Regular cardiac myocyte (primary cell): ENCODE data around the gene KCTD20. TPM values are rescaled to one million over a fixed set of nuclear protein-coding genes. Genes with fewer than 3 reads are reported as not detected.

Experiments
- total RNA-seq: library from RNA; depleted of rRNA; stranded (reverse); fragments of >200 nt; gene quantifications from 2 replicates; pipeline ENCODE4 v1.2.3, GENCODE V29; 2014

KCTD20 gene
- total RNA-seq: 90.1 and 162 TPM in 2 replicates

GRCh38 chr6:36442671-36443470 is at the start of gene KCTD20, which contains the start of gene PXT1:
Gene KCTD20 (plus strand): TSS chr6:36443000. CDS start chr6:36470098, 27,098 bp downstream.
Gene PXT1 (minus strand): TSS chr6:36442854. CDS start chr6:36426082, 16,772 bp downstream.

Other genes with a start within 250 kb of the KCTD20 start
- gene BRPF3, start 246.3 kb upstream of the KCTD20 start, total RNA-seq: 9.0 and 11.8 TPM in 2 replicates
- gene PNPLA1, start 172.9 kb upstream of the KCTD20 start, total RNA-seq: not detected in 2 replicates
- gene BNIP5, start 106.1 kb upstream of the KCTD20 start, total RNA-seq: not detected in 2 replicates
- 0.38 and 2.0 TPM in 2 replicates for gene ETV7, start 55.3 kb upstream of the KCTD20 start, total RNA-seq
- gene PXT1, start 146 bp upstream of the KCTD20 start, total RNA-seq: under 0.01 TPM in 2 replicates
- 17.2 and 21.3 TPM in 2 replicates for gene STK38, start 104.5 kb downstream of the KCTD20 start, total RNA-seq
- gene SRSF3, start 151.4 kb downstream of the KCTD20 start, total RNA-seq: 120 and 289 TPM in 2 replicates
- gene CDKN1A, start 235.7 kb downstream of the KCTD20 start, total RNA-seq: 230 and 557 TPM in 2 replicates